Mononuclear cell (primary cell): ENCODE data around the gene ATP2A3. TPM values are rescaled to one million over a fixed set of nuclear protein-coding genes. Genes with fewer than 3 reads are reported as not detected.
A peak's percentile ranks its signal among the peaks of the same experiment; 100 is the strongest.

ENCODE experiments used
- H3K27me3 ChIP-seq: 2 replicates; pipeline ENCODE4 v1.6.0; 2011; ENCODE audit warnings: low read length, control low read depth; ENCODE audit not compliant: insufficient read depth
- H3K4me1 ChIP-seq: 2 replicates; pipeline ENCODE4 v1.5.1; 2011; ENCODE audit warnings: mild to moderate bottlenecking, low read length, control low read depth; ENCODE audit not compliant: insufficient read depth
- H3K4me3 ChIP-seq: 2 replicates; pipeline ENCODE4 v1.5.1; 2011; ENCODE audit warnings: mild to moderate bottlenecking, low read length, moderate library complexity
- H3K9me3 ChIP-seq: 2 replicates; pipeline ENCODE4 v1.5.1; 2011; ENCODE audit warnings: low read depth, mild to moderate bottlenecking, control low read depth, low read length
- total RNA-seq: library from RNA; depleted of rRNA; stranded (reverse); fragments of >200 nt; gene quantifications from one replicate; pipeline ENCODE4 v1.2.3, GENCODE V29; 2012

The ATP2A3 gene
- total RNA-seq, 1 donor, result 76.6 TPM

- Histone ChIP-seq H3K27me3 (no peaks in the 10 kb centered on the region), H3K9me3 (no peaks in the 10 kb centered on the region), H3K4me1 (no peaks in the 10 kb centered on the region), H3K4me3 (no peak overlapping the region)
These were observed 40.6 kb downstream of the ATP2A3 start for GRCh38 chr17:3923466-3924190.

- no peak overlapping the region for H3K4me3 ChIP-seq
- no peaks in the 10 kb centered on the region for H3K27me3 ChIP-seq
- H3K4me1 ChIP-seq, result no peaks in the 10 kb centered on the region
- no peaks in the 10 kb centered on the region for H3K9me3 ChIP-seq
These were observed 41.5 kb downstream of the ATP2A3 start for GRCh38 chr17:3922765-3923164.

GRCh38 chr17:3921502-3922319 is 42.5 kb downstream of the ATP2A3 start:
- Histone ChIP-seq H3K27me3 (no peaks in the 10 kb centered on the region), H3K9me3 (no peaks in the 10 kb centered on the region), H3K4me3 (no peak overlapping the region), H3K4me1 (peaks cover 10% of the 10 kb centered on the region)

GRCh38 chr17:3921006-3921405 is 43.2 kb downstream of the ATP2A3 start:
- Histone ChIP-seq H3K27me3 (no peaks in the 10 kb centered on the region), H3K9me3 (no peaks in the 10 kb centered on the region), H3K4me3 (no peak overlapping the region), H3K4me1 (peaks cover 17% of the 10 kb centered on the region)

GRCh38 chr17:3919123-3919624 is 45.1 kb downstream of the ATP2A3 start:
- Histone ChIP-seq H3K4me1 (peaks cover 36% of the 10 kb centered on the region), H3K9me3 (no peaks in the 10 kb centered on the region), H3K4me3 (no peak overlapping the region), H3K27me3 (no peaks in the 10 kb centered on the region)

- Histone ChIP-seq H3K27me3 (no peaks in the 10 kb centered on the region), H3K4me3 (no peak overlapping the region), H3K9me3 (no peaks in the 10 kb centered on the region), H3K4me1 (peaks cover 42% of the 10 kb centered on the region)
These were observed 45.7 kb downstream of the ATP2A3 start for GRCh38 chr17:3918372-3919122.

- H3K4me1 ChIP-seq, result peaks cover 53% of the 10 kb centered on the region
- H3K27me3 ChIP-seq, result no peaks in the 10 kb centered on the region
- no peak overlapping the region for H3K4me3 ChIP-seq
- H3K9me3 ChIP-seq, result no peaks in the 10 kb centered on the region
These were observed 46.8 kb downstream of the ATP2A3 start for GRCh38 chr17:3917391-3917931.

- Histone ChIP-seq H3K4me3 (peak overlapping the region; percentile 56), H3K9me3 (no peaks in the 10 kb centered on the region), H3K27me3 (no peaks in the 10 kb centered on the region), H3K4me1 (peaks cover 59% of the 10 kb centered on the region)
These were observed 47.4 kb downstream of the ATP2A3 start for GRCh38 chr17:3916825-3917224.

GRCh38 chr17:3915995-3916696 is 48.1 kb downstream of the ATP2A3 start, which contains the start of gene P2RX1:
P2RX1 (minus strand) TSS chr17:3916465; CDS start chr17:3916225, 240 bp downstream.
- peak within 1 kb of the TSS; percentile 56 for H3K4me3 ChIP-seq
- H3K9me3 ChIP-seq, result no peaks in the 10 kb centered on the region
- H3K4me1 ChIP-seq, result peaks cover 66% of the 10 kb centered on the region
- H3K27me3 ChIP-seq, result no peaks in the 10 kb centered on the region

GRCh38 chr17:3915581-3915994 is 48.6 kb downstream of the ATP2A3 start:
- Histone ChIP-seq H3K9me3 (no peaks in the 10 kb centered on the region), H3K27me3 (no peaks in the 10 kb centered on the region), H3K4me3 (peak overlapping the region; percentile 56), H3K4me1 (peaks cover 72% of the 10 kb centered on the region)

- peak overlapping the region; percentile 56 for H3K4me3 ChIP-seq
- H3K27me3 ChIP-seq, result no peaks in the 10 kb centered on the region
- peaks cover 75% of the 10 kb centered on the region for H3K4me1 ChIP-seq
- H3K9me3 ChIP-seq, result no peaks in the 10 kb centered on the region
These were observed 49.9 kb downstream of the ATP2A3 start for GRCh38 chr17:3914312-3914670.

- Histone ChIP-seq H3K4me1 (peaks cover 75% of the 10 kb centered on the region), H3K9me3 (no peaks in the 10 kb centered on the region), H3K27me3 (no peaks in the 10 kb centered on the region), H3K4me3 (peak overlapping the region; percentile 56)
These were observed 50.5 kb downstream of the ATP2A3 start for GRCh38 chr17:3913531-3914311.

GRCh38 chr17:3912827-3913226 is 51.4 kb downstream of the ATP2A3 start:
- Histone ChIP-seq H3K4me1 (peaks cover 75% of the 10 kb centered on the region), H3K4me3 (no peak overlapping the region), H3K27me3 (no peaks in the 10 kb centered on the region), H3K9me3 (no peaks in the 10 kb centered on the region)
